GM19397 (cell line): ENCODE data around the gene IQCN.
A peak's percentile ranks its signal among the peaks of the same experiment; 100 is the strongest.

ENCODE experiments used
- ATAC-seq: cut with Tn5 transposase; IDR thresholded peaks from one replicate; pipeline ENCODE4 v1.9.1; 2021; ENCODE audit warnings: mild to moderate bottlenecking, moderate library complexity; ENCODE audit not compliant: unreplicated experiment

The IQCN gene

DNA sequence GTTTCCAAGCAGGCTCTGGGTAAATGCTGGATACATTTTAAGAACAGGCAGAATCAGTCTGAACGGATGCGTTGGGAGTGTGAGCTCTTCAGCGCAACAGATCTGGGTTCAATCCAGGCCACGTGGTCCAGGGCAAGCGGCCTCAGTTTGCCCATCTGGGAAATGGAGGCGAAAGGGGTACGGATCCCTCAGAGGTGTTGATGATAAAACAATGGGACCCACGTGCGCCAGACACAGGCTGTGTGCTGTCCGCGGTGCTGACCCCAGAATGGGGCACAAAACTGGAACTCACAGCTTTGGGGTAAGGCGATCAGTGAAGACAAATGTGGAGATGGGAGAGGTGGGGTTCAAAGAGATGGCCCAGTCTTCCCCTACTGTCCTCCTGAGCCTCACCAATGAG is 34.9 kb downstream of the IQCN start:
- ATAC-seq: no peak

DNA sequence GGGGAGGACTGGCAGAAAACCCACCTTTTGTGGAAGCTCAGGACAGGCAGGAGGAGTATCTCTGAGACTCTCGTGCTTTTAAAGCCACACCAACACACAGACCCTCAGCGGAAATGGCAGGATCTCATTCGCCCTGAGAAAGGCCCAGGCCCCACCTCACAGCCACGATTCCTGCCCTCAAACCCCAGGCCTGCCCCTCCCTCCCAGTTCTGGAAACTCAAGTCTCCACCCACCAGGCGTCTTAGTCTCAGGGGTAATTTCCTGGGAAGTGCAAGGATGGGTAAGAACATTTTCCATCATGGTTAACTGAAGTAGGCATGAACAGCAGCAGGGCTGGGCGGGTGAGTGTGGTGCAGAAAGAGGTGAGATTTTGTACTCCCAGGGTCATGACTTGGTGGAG is 40.1 kb downstream of the IQCN start:
- no peak for ATAC-seq

DNA sequence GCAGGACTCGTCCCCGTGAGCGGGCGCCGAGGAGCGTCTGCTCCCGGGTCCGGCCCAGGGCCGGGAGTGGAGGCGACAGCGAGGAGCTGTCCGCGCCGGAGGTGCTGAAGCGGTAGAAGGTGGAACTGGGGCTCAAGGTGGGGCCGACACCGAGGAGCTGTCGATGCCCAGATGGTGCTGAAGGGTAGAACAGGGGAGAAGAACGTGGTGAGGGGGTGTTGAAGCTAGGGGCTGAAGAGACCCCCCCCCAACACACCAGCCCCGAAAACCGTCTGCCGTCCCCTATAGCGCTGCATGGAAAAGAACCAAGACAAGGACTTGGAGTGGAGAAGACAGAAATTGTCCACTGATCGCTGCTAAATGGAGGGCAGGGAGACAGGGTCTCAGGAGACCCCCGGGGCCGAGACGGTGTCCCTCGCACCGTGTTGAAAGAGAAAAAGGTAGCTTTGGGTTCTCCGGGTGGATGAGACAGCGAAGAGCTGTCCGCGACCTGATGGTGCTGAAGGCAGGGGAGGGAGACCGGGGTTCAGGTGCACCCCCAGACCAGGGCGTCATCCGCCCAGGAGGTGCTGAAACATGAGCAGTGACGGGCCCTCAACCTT is 40.9 kb downstream of the IQCN start:
- ATAC-seq: no peak

DNA sequence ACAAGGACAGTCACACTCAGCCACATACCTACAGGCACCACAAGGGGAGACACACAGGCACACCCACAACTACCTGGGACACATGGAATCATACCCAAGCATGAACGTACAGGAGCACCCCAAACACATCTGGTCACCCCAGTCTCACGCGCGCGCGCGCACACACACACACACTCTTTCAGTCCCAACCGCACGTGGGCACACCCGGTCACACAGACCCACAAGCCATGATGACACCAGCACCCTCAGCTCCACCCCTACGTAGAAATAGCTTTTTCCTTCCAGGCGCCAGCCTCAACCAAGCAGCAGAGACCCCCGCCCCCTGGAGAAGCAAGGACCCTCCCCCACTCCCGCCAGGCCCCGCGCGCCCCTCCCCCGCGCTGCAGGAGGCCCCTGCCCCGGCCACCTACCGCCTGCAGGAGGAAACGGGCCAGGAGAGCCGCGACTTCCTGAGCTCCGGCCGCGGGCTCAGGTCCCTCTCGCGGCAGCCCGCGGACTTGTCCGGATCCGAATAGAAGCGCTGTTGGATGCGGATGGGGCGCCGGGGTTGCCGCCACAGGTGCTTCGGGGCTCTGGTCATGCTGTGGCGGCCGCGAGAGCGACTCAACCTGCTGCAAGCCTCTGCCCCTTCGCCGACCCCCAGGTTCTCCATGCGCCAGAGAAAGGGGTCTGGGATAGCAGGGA is 41.6 kb downstream of the IQCN start:
- ATAC-seq: no peak

DNA sequence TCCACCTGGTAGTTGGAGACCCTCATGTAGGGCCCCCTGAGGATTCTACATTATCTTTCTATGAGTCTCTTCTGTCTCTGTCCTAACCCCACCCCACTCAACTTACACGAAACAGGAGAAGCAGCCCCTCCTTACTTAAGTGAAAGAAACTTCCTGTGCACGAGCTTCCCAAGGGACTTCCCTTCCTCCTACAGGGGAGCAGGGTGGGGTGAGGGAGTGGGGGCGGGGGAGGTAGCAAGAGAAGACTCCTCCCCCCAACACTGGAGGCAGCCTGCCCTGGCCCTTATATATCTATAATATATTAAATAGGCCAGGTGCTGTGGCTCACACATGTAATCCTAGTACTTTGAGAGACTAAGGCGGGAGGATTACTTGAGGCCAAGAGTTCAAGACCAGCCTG is 42.5 kb downstream of the IQCN start:
- no peak for ATAC-seq

DNA sequence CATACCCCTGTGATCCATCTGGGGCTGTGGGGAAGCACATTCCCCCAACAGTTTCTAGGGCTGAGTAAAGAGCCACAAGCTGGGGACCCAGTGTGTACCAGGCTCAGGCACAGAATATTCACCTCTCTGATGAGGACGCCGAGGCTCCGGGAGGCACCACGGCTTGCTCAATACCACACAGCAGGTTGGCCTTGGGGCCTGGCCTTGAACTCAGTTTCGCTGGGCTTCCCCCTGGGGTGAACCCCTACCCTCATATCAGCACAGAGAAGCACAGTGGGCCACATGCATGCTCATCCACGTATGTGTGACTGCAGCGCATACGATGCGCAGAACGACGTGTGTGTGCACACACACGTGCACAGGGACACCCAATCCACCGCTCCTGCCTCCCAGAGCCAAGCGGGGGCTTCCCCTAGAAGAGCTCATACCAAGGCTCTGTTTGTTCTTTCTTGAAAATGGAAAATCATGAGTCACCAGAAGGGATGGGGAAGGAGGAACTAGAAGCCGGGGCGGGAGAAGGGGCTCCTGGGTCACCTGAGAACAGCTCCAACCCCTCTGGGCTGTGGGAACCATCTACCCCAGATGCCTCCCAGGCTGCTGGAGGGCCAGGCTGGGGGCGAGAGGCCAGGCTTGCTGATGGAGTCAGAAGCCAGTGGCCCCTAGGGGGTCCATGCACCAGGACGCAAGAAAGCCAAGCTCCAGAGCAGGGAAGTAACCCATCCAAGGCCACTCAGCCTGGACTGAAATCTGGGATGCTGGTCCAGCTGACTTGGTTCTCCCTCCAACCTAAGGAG is 43.1 kb downstream of the IQCN start:
- no peak for ATAC-seq

DNA sequence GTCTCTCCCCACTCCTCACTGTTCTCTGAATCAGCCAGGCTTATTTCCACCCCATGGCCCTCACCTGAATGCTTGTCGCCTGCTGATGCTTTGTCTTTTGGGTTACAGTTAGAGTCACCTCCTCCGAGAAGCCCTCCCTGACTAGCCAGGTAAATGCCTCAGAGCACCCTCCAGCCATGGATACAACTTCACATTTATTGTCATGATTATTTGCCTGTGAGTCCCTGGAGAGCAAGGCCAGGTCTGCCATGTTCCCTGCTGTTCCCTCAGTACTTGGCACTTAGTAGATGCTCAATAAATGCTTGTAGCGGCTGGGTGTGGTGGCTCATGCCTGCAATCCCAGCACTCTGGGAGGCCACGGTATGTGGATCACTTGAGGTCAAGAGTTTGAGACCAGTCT is 44.3 kb downstream of the IQCN start:
- no peak for ATAC-seq

DNA sequence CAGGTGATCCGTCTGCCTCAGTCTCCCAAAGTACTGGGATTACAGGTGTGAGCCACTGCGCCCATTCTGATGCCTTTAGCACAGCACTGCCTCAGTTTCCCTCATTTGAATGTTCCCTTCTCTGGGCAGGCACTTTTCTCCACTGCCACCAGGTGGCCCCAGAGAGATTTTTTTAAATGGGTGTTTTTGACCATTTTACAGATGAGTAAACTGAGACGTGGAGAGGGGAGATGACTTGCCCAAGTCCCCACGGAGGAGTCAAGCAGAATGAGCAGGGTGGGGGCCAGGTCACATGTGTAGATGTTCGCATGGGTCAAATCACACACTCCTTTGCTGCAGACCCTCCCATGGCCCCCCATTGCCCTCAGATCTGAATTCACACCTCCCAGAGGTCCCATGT is 44.8 kb downstream of the IQCN start:
- no peak for ATAC-seq

DNA sequence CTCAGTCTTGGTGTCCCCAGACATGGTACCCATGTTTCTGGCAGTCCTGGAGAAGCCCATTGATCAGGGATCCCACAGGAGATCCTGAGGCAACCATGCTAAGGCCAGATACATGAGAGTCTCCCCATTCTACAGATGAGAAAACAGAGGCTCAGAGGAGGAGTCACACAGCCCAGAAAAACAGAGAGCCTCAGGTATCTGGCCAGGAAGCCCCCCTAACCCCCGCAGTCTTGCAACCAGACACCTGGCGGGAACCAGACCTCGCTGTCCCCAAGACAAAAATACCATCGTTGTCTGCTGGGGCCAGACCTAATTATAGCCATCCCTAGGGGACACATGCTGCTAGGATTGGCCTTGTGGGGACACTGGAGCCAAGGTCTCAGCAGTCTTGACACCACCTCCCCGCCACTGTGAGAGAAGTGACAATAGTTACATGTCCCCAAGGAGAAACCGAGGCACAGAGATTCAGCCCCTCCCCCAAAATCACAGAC is 46.4 kb downstream of the IQCN start:
- ATAC-seq: no peak

DNA sequence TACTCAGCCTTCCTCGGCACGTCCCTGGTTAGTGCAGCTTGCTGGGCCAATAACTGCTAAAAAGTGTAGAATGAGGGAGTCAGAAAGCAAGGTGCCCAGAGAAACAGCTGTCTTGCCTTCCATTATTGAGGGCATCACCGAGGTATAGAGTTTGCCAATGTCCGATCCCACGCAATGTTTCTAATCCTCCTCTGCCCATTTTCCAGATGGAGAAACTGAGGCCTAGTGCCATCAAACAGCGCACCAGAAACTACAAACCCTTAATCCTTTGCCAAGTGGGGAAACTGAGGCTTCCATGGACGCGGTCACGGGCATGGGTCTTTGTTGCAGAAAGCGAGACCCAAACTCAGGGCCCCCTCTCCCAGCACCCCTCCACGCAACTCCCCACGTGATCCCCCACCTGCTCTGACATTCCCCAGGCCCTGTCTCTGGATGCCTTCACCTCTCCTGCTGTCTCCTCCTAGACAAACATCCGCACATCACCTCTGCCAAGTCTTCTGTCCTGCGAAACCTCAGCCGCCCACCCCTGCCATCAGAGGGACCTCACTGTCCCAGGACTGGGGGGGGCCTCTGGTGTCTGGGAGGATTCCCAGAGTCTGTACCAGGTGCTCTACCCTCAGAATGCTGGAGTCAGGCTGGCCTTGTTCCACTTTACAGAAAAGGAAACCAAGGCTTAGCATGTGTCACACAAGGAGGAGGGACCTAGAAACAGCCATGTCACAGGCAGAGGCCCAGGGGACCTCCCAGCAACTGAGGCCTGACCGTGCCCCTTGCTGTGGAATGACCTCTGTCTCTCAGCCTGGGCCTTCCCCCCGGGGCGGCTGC is 47.1 kb downstream of the IQCN start:
- no peak for ATAC-seq

DNA sequence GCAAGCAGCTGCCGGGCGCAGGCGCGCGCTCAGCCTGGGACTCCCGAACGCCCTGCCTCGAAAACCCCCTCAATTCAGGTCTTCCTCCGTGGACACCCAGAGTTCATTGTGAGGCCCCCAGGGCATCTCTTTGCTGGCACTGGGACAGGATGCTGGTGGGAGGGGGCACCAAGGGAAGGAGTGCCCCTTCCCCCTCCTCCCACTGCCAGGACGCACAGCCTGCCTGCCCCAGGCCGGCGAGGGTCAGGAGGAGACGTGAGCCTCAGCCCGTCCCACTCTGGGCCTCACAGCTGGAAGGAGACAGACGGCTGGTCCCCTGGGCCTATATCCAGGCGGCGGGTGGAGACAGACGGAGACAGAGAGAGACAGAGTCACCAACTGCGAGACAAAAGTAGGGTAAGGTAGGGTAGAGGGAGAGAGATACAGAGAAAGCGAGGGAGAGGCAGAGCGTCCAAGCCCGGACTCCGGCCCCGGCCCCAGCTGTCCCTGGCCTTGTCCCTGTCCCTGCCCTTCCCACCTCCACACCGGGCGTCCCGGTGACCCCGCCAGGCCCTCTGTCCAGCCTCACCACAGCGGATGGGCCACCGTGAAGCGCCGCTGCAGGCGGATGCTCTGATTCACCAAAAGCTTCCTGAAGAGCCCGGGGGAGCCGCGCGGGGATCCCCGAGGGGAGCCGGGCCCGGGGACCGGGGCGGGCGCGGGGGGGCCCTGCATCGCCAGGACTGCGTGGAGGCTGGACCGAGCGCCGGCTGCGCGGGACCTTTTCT is 48.4 kb downstream of the IQCN start, which contains the start of gene PDE4C:
Gene PDE4C, minus strand, starts transcription at position 737 of the 767 bp plus-strand sequence. Its CDS starts 23 bp downstream, at position 714.
- ATAC-seq: no peak

DNA sequence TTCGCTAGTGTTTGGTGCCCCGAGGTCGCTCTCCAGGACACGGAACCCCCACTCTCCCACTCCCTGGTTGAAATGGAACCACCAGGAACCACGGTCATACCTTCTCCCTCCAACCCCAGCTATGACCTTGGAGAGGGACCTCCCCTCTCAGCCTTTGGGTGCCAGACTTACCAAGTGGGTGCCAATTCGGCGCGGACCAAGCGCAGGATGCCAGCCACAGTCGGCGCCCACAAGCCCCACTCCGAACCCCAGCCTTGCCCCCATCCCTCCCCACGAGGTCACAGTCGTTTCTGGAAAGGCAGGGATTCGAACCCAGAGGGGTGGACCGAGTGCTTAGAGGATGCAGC is 48.9 kb downstream of the IQCN start:
- ATAC-seq: no peak

DNA sequence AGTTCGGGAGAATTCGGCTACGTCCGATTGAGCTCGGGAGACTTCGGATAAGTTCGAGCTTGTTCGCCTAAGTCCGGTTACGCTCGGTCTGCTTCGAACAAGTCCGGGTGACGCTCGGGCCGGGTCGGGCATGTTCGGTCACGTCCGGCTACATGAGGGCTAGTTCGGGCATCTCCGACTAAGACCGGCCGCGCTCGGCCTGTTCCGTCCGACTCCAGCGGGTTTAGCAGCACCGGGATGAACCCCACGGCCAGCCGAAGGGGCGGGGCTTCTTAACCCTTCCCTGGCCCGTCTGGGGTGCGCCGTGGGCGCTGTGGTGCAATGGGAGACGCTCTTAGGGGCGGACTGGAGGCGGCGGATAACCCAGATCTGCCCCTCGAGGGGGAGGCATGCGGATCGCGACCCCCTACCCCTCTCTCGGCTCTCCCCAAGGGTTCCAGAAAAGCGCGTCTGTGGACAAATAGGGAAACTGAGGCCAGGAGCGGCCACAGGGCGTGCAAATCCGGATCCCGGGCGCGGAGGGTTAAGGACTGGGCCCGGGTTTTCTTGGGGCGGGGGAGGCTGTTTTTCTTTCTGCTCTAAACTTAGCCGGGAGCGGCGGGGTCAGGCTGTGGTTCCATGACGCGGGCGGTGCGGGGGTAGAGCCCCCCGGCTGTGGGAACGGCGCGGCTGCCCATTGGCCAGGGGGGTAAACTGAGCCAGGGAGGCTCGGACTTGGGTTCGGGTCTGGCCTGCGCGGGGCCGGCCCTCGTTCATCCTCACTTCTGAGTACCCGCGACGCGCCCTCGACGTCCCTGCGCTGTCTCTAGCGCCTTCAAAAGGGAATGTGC is 49.5 kb downstream of the IQCN start:
- ATAC-seq: peak; percentile 85

DNA sequence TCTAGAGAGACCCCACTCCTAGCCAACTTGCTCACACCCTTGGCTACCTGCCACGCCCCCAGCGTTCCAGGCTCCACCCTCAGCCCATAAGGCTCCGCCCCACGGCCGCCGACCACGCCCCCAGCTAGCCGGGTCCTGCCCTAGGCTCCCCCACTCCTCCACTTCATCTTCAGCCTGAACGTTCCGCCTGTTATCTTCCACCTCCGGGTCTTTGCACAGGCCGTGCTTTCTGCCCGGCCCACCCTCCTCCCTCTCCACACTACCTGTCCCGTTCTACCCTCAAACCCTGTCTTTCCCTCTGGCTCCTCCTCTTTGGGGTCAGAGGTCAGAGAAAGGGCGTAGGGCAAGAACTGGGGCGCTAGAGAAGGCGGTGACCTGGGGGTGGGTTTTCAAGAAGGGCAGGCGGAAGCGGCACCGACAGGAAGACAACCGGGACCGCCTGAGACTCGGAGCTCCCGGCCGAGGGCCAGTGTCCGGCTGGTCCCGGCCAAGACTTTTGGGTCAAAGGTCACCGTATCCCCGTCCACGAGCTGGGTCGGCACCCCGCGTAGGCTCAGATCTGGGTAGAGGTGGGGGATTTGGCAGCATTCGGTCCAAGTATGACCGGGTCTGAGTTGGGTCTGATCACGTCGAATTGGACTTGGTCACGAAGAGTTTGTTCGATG is 50.3 kb downstream of the IQCN start:
- ATAC-seq: no peak

DNA sequence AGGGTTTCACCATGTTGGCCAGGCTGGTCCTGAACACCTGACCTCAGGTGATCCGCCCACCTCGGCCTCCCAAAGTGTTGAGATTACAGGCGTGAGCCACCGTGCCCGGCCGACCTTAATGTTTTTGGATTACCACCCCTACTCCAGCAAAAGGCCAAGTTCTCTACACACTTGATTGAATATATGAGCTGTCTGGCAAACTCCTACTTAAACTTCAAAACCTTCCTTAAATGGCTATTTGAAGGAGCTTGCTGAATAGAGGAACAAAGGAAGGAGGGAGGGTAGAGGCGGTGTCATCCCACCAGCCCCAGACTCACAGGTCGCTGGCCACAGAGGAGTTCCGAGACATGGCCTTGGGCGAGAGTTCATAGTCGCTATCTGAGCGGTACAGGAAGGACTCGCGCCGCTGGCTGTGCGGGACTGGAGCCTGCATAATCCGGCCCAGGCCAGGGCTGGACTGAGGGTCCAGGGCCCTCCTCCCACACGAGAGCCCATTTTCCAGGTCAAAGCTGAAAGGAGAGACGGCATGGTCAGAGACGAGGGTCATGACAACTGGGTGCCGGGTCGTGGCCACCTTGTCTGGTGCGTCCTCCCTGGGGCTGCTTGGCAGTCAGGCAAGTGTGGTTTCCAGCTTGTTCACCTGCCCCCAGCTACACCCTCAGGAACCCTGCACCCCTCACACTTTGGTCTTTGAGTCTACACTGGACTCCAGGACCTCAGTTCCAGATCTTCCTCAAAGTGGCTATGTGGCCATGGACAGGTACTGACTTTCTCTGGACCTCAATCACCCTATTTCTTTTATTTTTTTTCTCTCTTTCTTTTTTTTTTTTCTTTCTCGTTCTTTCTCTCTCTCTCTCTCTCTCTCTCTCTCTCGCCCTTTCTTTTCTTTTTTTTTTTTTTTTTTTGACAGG is 52.2 kb downstream of the IQCN start:
- no peak for ATAC-seq

DNA sequence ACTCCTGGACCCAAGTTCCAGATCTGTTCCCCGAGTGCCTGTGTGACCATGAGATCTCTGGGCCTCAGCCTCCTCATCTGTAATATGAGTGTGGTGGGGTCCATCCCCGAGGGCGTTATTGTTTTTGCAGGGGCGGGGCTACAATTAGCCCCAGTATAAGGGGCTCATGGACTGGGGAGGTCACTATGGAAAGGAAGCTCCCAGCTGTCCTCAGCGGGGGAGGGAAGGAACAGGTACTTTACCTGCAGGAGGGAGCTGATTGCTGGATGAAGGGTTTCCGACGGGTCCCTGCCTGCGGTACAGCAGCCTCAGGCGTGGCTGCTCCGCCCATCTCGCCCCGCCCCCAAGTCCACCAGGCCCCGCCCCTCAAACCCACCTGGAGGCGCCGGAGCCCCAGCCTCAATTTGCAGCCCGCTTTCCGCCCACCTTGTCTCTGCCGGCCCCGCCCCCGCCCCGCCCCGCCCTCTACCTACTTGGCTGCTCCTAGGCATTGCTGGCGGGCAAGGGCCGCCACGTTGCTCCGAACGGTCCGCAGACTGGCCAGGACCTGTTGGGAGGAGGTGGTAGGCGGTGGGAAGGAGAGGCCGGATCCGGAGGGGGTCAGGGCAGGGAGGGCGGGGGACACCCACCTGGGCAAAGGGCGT is 53.5 kb downstream of the IQCN start:
- ATAC-seq: no peak

DNA sequence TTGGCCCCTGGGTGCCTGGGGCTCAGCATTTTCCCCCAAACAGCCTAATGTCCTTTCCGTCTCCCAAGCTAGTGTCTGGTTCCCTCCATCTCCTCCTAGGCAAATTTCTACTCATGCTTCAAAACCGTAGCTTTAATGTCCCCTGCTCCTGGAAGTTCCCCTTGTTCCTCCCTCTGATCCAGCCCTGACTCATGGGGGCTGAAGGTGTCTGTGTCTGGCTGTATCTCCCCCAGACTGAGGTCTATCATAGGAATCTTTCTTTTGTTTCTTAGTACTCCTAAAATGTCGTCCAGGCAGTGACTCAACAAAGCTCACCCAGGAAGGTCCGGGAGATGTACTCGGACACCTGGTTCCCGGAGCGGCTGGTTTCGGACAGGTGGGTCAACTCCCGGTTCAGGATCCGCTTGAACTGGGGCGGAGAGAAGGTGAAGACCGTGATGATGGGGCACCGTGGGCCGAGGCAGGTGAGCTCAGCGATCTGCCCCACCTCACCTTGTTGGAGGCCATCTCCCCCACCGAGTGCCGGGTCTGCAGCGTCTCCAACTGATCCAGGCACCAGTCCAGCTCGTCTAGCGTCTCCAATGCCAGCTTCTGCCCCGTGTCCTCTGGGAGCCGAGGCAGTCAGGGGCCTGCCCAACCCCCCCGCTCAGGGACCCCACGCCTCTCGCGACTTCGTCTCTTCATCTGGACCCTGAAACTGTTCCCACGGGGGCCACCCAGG is 54.2 kb downstream of the IQCN start:
- no peak for ATAC-seq
